DOHH2 (cell line): ENCODE data around the gene MYO1H.

Experiments
- H3F3A ChIP-seq: fragments of 200-600 bp; sonication (generic), shearing (Covaris generic); 2 replicates; pipeline ENCODE4 v1.6.0; 2016; ENCODE audit warnings: antibody characterized with exemption, mild to moderate bottlenecking; ENCODE audit not compliant: control insufficient read depth, insufficient read depth
- H3K27ac ChIP-seq: fragments of 200-600 bp; sonication (generic); 2 replicates; pipeline ENCODE4 v1.5.1; 2014; ENCODE audit warnings: low read depth, mild to moderate bottlenecking, low read length, moderate library complexity
- H3K27me3 ChIP-seq: fragments of 200-600 bp; sonication (generic); 2 replicates; pipeline ENCODE4 v1.6.1; 2014; ENCODE audit warnings: mild to moderate bottlenecking, low read length, mixed read lengths; ENCODE audit not compliant: control insufficient read depth
- H3K36me3 ChIP-seq: fragments of 200-600 bp; sonication (generic); 2 replicates; pipeline ENCODE4 v1.6.1; 2014; ENCODE audit warnings: mild to moderate bottlenecking, low read length, moderate library complexity, mixed read lengths; ENCODE audit not compliant: control insufficient read depth
- H3K4me1 ChIP-seq: fragments of 200-600 bp; sonication (generic); 2 replicates; pipeline ENCODE4 v1.6.1; 2014; ENCODE audit warnings: mild to moderate bottlenecking, low read length, mixed read lengths; ENCODE audit not compliant: control insufficient read depth
- H3K4me2 ChIP-seq: fragments of 200-600 bp; sonication (generic); 2 replicates; pipeline ENCODE4 v1.6.0; 2014; ENCODE audit warnings: mild to moderate bottlenecking, low read length, moderate library complexity
- H3K4me3 ChIP-seq: fragments of 200-600 bp; sonication (generic); 2 replicates; pipeline ENCODE4 v1.5.1; 2014; ENCODE audit warnings: mild to moderate bottlenecking, low read length, mixed read lengths
- H3K79me2 ChIP-seq: fragments of 200-600 bp; sonication (generic); 2 replicates; pipeline ENCODE4 v1.6.1; 2014; ENCODE audit warnings: mild to moderate bottlenecking, low read length, mixed read lengths; ENCODE audit not compliant: control insufficient read depth
- H3K9me2 ChIP-seq: fragments of 200-600 bp; sonication (generic); replicated peaks from 2 replicates; pipeline ENCODE4 v1.6.1; 2014; ENCODE audit warnings: mild to moderate bottlenecking, low read length, mixed read lengths; ENCODE audit not compliant: control insufficient read depth
- H3K9me3 ChIP-seq: fragments of 200-600 bp; sonication (generic); 2 replicates; pipeline ENCODE4 v1.6.1; 2014; ENCODE audit warnings: antibody characterized with exemption, low read length, mixed read lengths; ENCODE audit not compliant: control insufficient read depth, insufficient read depth
- H4K20me1 ChIP-seq: fragments of 200-600 bp; sonication (generic); 2 replicates; pipeline ENCODE4 v1.6.0; 2014; ENCODE audit warnings: low read depth, mild to moderate bottlenecking, antibody characterized with exemption, low read length, moderate library complexity; ENCODE audit not compliant: control insufficient read depth, insufficient read depth
- EZH2phosphoT487 ChIP-seq: fragments of 200-600 bp; sonication (generic); IDR thresholded peaks from 2 replicates; pipeline ENCODE4 v1.6.1; 2017; ENCODE audit warnings: borderline replicate concordance, mild to moderate bottlenecking, antibody characterized with exemption, low read length, moderate library complexity, mixed read lengths
- TF ChIP-seq, protein P1 (sequence below): fragments of 200-600 bp; sonication (generic); IDR thresholded peaks from one replicate; pipeline ENCODE4 v1.5.1; 2014; ENCODE audit warnings: antibody characterized with exemption, mild to moderate bottlenecking, low read depth, low read length; ENCODE audit not compliant: poor library complexity, severe bottlenecking

MYO1H gene

DNA sequence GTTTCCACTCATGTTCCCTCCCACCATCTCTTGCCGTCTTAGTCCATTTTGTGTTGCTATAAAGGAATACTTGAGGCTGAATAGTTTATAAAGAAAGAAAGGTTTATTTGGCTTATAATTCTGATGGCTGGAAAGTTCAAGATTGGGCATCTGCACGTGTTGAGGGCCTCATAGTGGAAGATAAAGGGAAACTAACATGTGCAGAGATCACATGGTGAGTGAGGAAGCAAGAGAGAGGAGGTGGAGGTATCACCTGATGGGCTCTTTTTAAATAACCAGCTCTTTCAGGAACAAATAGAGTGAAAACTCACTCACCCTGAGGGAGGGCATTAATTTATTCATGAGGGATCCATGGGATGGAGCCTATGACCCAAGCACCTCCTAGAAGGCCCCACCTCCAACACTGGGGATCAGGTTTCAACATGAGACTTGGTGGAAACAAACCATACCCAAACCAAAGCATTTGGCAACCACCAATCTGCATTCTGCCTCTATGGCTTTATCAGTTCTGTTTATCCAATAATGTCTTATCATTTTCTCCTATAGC is 29.5 kb downstream of the MYO1H start:
- Histone ChIP-seq H3K4me2 (no peak overlapping the region), H3K9me3 (no peaks in the 10 kb centered on the region), H3K4me1 (no peaks in the 10 kb centered on the region), H3K36me3 (no peaks in the 10 kb centered on the region), H3F3A (no peaks in the 10 kb centered on the region), H3K79me2 (no peaks in the 10 kb centered on the region), H3K9me2 (no peaks in the 10 kb centered on the region), H3K27ac (no peak overlapping the region), H3K4me3 (no peak overlapping the region), H4K20me1 (no peaks in the 10 kb centered on the region), H3K27me3 (peaks cover 14% of the 10 kb centered on the region)
- no peak for TF ChIP-seq EZH2phosphoT487
- TF ChIP-seq, protein P1, sequence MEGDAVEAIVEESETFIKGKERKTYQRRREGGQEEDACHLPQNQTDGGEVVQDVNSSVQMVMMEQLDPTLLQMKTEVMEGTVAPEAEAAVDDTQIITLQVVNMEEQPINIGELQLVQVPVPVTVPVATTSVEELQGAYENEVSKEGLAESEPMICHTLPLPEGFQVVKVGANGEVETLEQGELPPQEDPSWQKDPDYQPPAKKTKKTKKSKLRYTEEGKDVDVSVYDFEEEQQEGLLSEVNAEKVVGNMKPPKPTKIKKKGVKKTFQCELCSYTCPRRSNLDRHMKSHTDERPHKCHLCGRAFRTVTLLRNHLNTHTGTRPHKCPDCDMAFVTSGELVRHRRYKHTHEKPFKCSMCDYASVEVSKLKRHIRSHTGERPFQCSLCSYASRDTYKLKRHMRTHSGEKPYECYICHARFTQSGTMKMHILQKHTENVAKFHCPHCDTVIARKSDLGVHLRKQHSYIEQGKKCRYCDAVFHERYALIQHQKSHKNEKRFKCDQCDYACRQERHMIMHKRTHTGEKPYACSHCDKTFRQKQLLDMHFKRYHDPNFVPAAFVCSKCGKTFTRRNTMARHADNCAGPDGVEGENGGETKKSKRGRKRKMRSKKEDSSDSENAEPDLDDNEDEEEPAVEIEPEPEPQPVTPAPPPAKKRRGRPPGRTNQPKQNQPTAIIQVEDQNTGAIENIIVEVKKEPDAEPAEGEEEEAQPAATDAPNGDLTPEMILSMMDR = no peak

DNA sequence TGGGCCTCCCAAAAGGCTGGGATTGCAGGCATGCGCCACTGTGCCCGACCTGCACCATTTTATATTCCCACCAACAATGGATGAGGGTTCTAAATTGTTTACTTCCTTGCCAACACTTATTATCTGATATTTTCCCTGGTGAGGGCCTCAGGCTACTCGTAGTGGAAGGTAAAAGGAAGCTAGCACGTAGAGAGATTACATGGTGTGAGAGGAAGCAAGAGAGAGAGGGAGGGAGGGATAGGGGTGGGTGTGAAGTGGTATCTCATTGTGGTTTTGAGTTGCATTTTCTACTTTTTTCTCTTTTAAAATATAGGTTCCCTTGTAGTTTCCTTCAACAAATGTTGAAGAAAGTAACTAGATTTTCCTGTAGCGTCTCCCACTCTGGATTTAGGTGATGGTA is 30.9 kb downstream of the MYO1H start:
- no peaks in the 10 kb centered on the region for H3F3A ChIP-seq
- no peak overlapping the region for H3K4me2 ChIP-seq
- peaks cover 22% of the 10 kb centered on the region for H3K27me3 ChIP-seq

DNA sequence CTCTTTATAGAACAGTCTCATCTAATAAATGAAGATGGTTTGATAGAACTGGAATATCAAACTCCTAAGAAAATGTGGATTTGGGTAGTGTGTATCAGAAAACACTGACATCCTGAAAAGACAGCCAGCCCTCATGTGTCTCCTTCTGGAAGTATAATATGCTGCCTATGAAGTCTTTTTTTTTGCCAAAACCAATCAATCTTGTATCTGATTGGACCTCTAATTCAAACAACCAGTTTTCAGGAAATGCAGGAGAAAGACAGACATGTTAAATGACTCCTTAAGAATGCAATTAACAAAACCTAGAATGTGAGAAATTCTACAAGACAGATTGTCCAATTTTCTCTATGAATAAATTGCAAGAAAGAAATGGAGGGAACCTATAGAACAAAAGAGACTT is 34.3 kb downstream of the MYO1H start:
- Histone ChIP-seq H3K27ac (no peak overlapping the region), H3K79me2 (no peaks in the 10 kb centered on the region), H3K4me2 (no peak overlapping the region), H3K4me3 (no peak overlapping the region), H3F3A (no peaks in the 10 kb centered on the region), H3K9me2 (no peaks in the 10 kb centered on the region), H3K27me3 (peaks cover 24% of the 10 kb centered on the region), H3K9me3 (peaks cover 4% of the 10 kb centered on the region; the same call in 1 of the 2 replicates), H4K20me1 (no peaks in the 10 kb centered on the region), H3K4me1 (no peaks in the 10 kb centered on the region), H3K36me3 (no peaks in the 10 kb centered on the region)
- TF ChIP-seq, protein P1 = no peak
- no peak for TF ChIP-seq EZH2phosphoT487

More for the DNA sequence above, 30.9 kb downstream of the MYO1H start:
- TF ChIP-seq, protein P1 = no peak
- no peak for TF ChIP-seq EZH2phosphoT487
- Histone ChIP-seq H3K4me3 (no peak overlapping the region), H3K27ac (no peak overlapping the region), H3K36me3 (no peaks in the 10 kb centered on the region), H3K4me1 (no peaks in the 10 kb centered on the region), H3K9me2 (no peaks in the 10 kb centered on the region), H4K20me1 (no peaks in the 10 kb centered on the region), H3K9me3 (peaks cover 4% of the 10 kb centered on the region; the same call in 1 of the 2 replicates), H3K79me2 (no peaks in the 10 kb centered on the region)
